Measurements from ENCODE around the gene UNC80. TPM values are rescaled to one million over a fixed set of nuclear protein-coding genes. Genes with fewer than 3 reads are reported as not detected.

UNC80 gene
- total and polyA plus RNA-seq, 2 of the 13 experiments (the other 11 are each of a cell fraction or from before 2014, with no cell fraction given) = not detected

DNA sequence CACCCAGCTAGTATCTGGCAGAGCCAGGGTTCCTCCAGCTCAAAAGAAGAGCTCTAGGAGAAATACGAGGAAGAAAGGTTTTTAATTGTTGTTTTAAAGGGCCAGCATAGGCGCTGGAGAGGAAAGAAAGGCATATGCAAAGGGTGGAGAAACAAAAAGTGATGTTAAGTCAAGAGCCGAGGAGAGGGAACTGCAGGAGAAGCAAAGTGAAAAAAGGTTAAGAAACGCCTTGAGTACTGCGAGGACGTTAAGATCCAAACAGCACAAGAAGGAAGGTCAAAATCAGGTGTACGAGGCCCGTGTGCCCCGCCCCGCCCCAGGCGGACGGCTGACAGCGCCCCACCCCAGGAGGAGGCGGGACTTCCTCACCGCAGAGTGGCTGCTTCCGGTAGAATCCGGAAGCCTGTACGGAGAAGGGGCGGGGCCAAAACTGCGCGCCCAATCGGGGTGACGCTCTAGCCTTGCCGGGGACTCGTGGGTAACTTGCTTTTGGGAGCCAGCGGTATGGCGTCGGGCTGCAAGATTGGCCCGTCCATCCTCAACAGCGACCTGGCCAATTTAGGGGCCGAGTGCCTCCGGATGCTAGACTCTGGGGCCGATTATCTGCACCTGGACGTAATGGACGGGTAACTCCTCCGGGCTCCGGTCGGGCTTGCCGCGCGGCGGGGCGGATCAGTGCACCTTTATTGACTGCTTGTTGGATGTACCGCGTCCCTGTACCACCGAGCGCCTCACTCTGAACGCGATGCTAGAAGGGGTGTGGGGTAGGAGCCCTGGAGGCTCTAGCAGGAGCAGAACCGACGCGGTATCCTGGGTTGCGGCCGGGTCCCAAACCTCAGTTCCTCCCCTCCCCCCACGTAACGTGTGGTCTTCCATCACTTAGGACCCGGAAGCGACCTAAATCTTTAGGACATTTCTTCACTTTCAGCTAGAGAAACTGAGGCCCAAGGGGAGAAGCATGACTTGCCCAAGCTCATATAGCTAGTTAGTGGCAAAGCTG lies 230.8 kb downstream of the UNC80 start, which contains the start of gene RPE (continued):
- TF ChIP-seq KMT2B (CRISPR knock-in tag; IDR thresholded peaks at IDR 0.05) = peak; percentile 95
- TF ChIP-seq SATB2 (CRISPR knock-in tag; IDR thresholded peaks at IDR 0.05) = 0 out of 2 replicates have a peak, but pooled peaks have one; percentile 36
- TF ChIP-seq ZNF138 (CRISPR knock-in tag; IDR thresholded peaks at IDR 0.05; ENCODE audit: low read depth) = peak; percentile 62; the same call in 1 of the 2 replicates
- TF ChIP-seq SOX5 (CRISPR knock-in tag; IDR thresholded peaks at IDR 0.05; ENCODE audit: borderline replicate concordance) = peak; percentile 32; the same call in 1 of the 2 replicates
- no peak for TF ChIP-seq NPAS2 (CRISPR knock-in tag; IDR thresholded peaks at IDR 0.05; ENCODE audit: borderline replicate concordance)
- TF ChIP-seq ZNF777 (CRISPR knock-in tag; IDR thresholded peaks at IDR 0.05) = peak; percentile 67; the same call in 1 of the 2 replicates
- TF ChIP-seq U2AF2 (IDR thresholded peaks at IDR 0.05; ENCODE audit: low read depth, low read length) = no peak
- TF ChIP-seq CREM (IDR thresholded peaks at IDR 0.05) = peak; percentile 73; the same call in 1 of the 2 replicates
- no peak for TF ChIP-seq CREM (CRISPR knock-in tag; IDR thresholded peaks at IDR 0.05)
- no peak for TF ChIP-seq ETS1 (CRISPR knock-in tag; IDR thresholded peaks at IDR 0.05)
- TF ChIP-seq CBX5 (CRISPR knock-in tag; IDR thresholded peaks at IDR 0.05; ENCODE audit: borderline replicate concordance) = peak; percentile 50; the same call in 1 of the 2 replicates
- TF ChIP-seq SKI (IDR thresholded peaks at IDR 0.05; ENCODE audit: partially characterized antibody) = no peak
- no peak for TF ChIP-seq ZFP41 (CRISPR knock-in tag; IDR thresholded peaks at IDR 0.05; ENCODE audit: borderline replicate concordance)
- peak; percentile 59; the same call in 1 of the 2 replicates for TF ChIP-seq ZNF878 (CRISPR knock-in tag; IDR thresholded peaks at IDR 0.05)
- 0 out of 2 replicates have a peak, but pooled peaks have one; percentile 12 for TF ChIP-seq STAG1 (CRISPR knock-in tag; IDR thresholded peaks at IDR 0.05)
- TF ChIP-seq, protein P1, sequence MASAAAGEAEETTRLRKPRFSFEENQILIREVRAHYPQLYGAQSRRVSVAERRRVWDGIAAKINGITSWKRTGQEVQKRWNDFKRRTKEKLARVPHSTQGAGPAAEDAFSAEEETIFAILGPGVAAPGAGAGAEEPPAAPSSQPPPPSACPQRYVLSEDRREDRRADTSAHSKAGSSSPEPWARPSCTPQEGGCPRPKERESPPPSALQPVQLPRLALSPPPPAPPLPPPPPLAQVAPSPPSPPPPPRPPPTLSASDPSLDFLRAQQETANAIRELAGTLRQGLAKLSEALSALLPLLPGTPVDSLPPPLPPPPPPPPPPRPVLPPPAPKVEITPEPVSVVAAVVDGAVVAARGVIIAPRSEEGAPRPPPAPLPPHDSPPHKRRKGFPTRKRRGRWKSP (CRISPR knock-in tag; IDR thresholded peaks at IDR 0.05) = peak; percentile 76
- no peak for TF ChIP-seq AKAP8 (CRISPR knock-in tag; IDR thresholded peaks at IDR 0.05)
- no peak for TF ChIP-seq RBAK (CRISPR knock-in tag; IDR thresholded peaks at IDR 0.05)
- TF ChIP-seq, protein P2, sequence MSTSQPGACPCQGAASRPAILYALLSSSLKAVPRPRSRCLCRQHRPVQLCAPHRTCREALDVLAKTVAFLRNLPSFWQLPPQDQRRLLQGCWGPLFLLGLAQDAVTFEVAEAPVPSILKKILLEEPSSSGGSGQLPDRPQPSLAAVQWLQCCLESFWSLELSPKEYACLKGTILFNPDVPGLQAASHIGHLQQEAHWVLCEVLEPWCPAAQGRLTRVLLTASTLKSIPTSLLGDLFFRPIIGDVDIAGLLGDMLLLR (CRISPR knock-in tag; IDR thresholded peaks at IDR 0.05) = peak; percentile 78
- TF ChIP-seq RNF2 (conservative IDR thresholded peaks at IDR 0.05; ENCODE audit: low read depth) = peak; percentile 68
- TF ChIP-seq EZH2 (conservative IDR thresholded peaks at IDR 0.05; ENCODE audit: low read depth, low read length) = no peak
- peak; percentile 62 for TF ChIP-seq ZNF292 (CRISPR knock-in tag; IDR thresholded peaks at IDR 0.05; ENCODE audit: borderline replicate concordance, low read depth)
- peak; percentile 83 for TF ChIP-seq NFYC (CRISPR knock-in tag; IDR thresholded peaks at IDR 0.05)
- TF ChIP-seq ZNF577 (CRISPR knock-in tag; IDR thresholded peaks at IDR 0.05; ENCODE audit: borderline replicate concordance, low read depth) = no peak
- TF ChIP-seq SCMH1 (CRISPR knock-in tag; IDR thresholded peaks at IDR 0.05; ENCODE audit: borderline replicate concordance) = no peak
